Stomach smooth muscle (tissue), 2 donors: ENCODE results near the gene HAND2.

Experiments used
- H3K27ac ChIP-seq: one replicate; pipeline ENCODE4 v1.7.0; 2013; ENCODE audit warnings: mild to moderate bottlenecking, low read length, inconsistent platforms
- H3K27me3 ChIP-seq, 2 donors: one replicate each; pipeline ENCODE4 v1.7.0; 2013; ENCODE audit warnings: low read length in 2 of 2; ENCODE audit not compliant: insufficient read depth in 2 of 2, control insufficient read depth in 1 of 2
- H3K36me3 ChIP-seq, 2 donors: one replicate each; pipeline ENCODE4 v1.7.0; 2013; ENCODE audit warnings: low read length in 2 of 2; ENCODE audit not compliant: control insufficient read depth in 2 of 2, insufficient read depth in 2 of 2
- H3K4me1 ChIP-seq: one replicate; pipeline ENCODE4 v1.7.0; 2013; ENCODE audit warnings: low read length; ENCODE audit not compliant: control insufficient read depth, insufficient read depth
- H3K4me3 ChIP-seq, 2 donors: one replicate each; pipeline ENCODE4 v1.7.0; 2013; ENCODE audit warnings: low read length in 2 of 2
- H3K9ac ChIP-seq, 2 donors: one replicate each; pipeline ENCODE4 v1.7.0; 2013; ENCODE audit warnings: low read length in 2 of 2, mild to moderate bottlenecking in 1 of 2
- H3K9me3 ChIP-seq, 2 donors: one replicate each; pipeline ENCODE4 v1.7.0; 2013; ENCODE audit warnings: low read length in 2 of 2; ENCODE audit not compliant: control insufficient read depth in 2 of 2
- donor health status: healthy.
- donor health status: Pancreatic carcinoma.

HAND2 gene

GRCh38 chr4:173560896-173561295, 30.9 kb upstream of the HAND2 start:
- H3K9ac ChIP-seq = no peak overlapping the region

GRCh38 chr4:173556398-173557131, 26.5 kb upstream of the HAND2 start:
- Histone ChIP-seq H3K9ac (no peak overlapping the region), H3K27me3 (no peaks in the 10 kb centered on the region), H3K4me3 (no peak overlapping the region), H3K9me3 (no peaks in the 10 kb centered on the region), H3K27ac (peak overlapping the region; percentile 53), H3K4me1 (peaks cover 3% of the 10 kb centered on the region), H3K36me3 (no peaks in the 10 kb centered on the region)

More at GRCh38 chr4:173560896-173561295, 30.9 kb upstream of the HAND2 start:
- Histone ChIP-seq H3K4me1 (peaks cover 14% of the 10 kb centered on the region), H3K9me3 (no peaks in the 10 kb centered on the region), H3K27me3 (no peaks in the 10 kb centered on the region), H3K36me3 (no peaks in the 10 kb centered on the region), H3K4me3 (no peak overlapping the region), H3K27ac (no peak overlapping the region)

GRCh38 chr4:173547889-173548288, 17.9 kb upstream of the HAND2 start:
- H3K27me3 ChIP-seq = no peaks in the 10 kb centered on the region
- H3K4me3 ChIP-seq = peak overlapping the region; percentile 5 to 56
- no peaks in the 10 kb centered on the region for H3K9me3 ChIP-seq
- H3K4me1 ChIP-seq = peaks cover 8% of the 10 kb centered on the region
- H3K36me3 ChIP-seq = no peaks in the 10 kb centered on the region
- no peak overlapping the region for H3K27ac ChIP-seq
- H3K9ac ChIP-seq = no peak overlapping the region

GRCh38 chr4:173546776-173547175, 16.7 kb upstream of the HAND2 start:
- Histone ChIP-seq H3K4me1 (peaks cover 8% of the 10 kb centered on the region), H3K27ac (no peak overlapping the region), H3K9me3 (no peaks in the 10 kb centered on the region), H3K27me3 (no peaks in the 10 kb centered on the region), H3K4me3 (no peak overlapping the region), H3K9ac (no peak overlapping the region), H3K36me3 (no peaks in the 10 kb centered on the region)

- no peak overlapping the region for H3K9ac ChIP-seq
- H3K4me3 ChIP-seq = no peak overlapping the region
- no peak overlapping the region for H3K27ac ChIP-seq
- no peaks in the 10 kb centered on the region for H3K27me3 ChIP-seq
- no peaks in the 10 kb centered on the region for H3K9me3 ChIP-seq
- H3K36me3 ChIP-seq = no peaks in the 10 kb centered on the region
- peaks cover 11% of the 10 kb centered on the region for H3K4me1 ChIP-seq
These were observed 15.4 kb upstream of the HAND2 start for GRCh38 chr4:173545440-173545839.

GRCh38 chr4:173543266-173543665, 13.2 kb upstream of the HAND2 start:
- no peaks in the 10 kb centered on the region for H3K36me3 ChIP-seq
- peak overlapping the region; percentile 63 for H3K27ac ChIP-seq
- H3K9me3 ChIP-seq = no peaks in the 10 kb centered on the region
- peak overlapping the region; percentile 9 to 26 for H3K4me3 ChIP-seq
- peaks cover 15% of the 10 kb centered on the region for H3K4me1 ChIP-seq
- no peak overlapping the region for H3K9ac ChIP-seq
- H3K27me3 ChIP-seq = no peaks in the 10 kb centered on the region

GRCh38 chr4:173539986-173540385, 10.0 kb upstream of the HAND2 start:
- Histone ChIP-seq H3K27me3 (no peaks in the 10 kb centered on the region), H3K9ac (peak overlapping the region in 1 of 2 donors; percentile 98), H3K4me3 (peak overlapping the region; percentile 66 to 99), H3K9me3 (no peaks in the 10 kb centered on the region), H3K36me3 (no peaks in the 10 kb centered on the region), H3K4me1 (peaks cover 29% of the 10 kb centered on the region), H3K27ac (peak overlapping the region; percentile 97)

GRCh38 chr4:173538909-173539445, 8.9 kb upstream of the HAND2 start:
- Histone ChIP-seq H3K4me3 (peak overlapping the region; percentile 66 to 99), H3K36me3 (no peaks in the 10 kb centered on the region), H3K4me1 (peaks cover 22% of the 10 kb centered on the region), H3K27ac (peak overlapping the region; percentile 97), H3K9me3 (no peaks in the 10 kb centered on the region), H3K9ac (peak overlapping the region; percentile 86 to 98), H3K27me3 (no peaks in the 10 kb centered on the region)

GRCh38 chr4:173538148-173538908, 8.3 kb upstream of the HAND2 start:
- H3K36me3 ChIP-seq = no peaks in the 10 kb centered on the region
- no peaks in the 10 kb centered on the region for H3K27me3 ChIP-seq
- H3K27ac ChIP-seq = peak overlapping the region; percentile 97
- peak overlapping the region; percentile 86 to 98 for H3K9ac ChIP-seq
- H3K4me3 ChIP-seq = peak overlapping the region; percentile 66 to 99
- H3K4me1 ChIP-seq = peaks cover 24% of the 10 kb centered on the region
- no peaks in the 10 kb centered on the region for H3K9me3 ChIP-seq

- Histone ChIP-seq H3K27me3 (peaks cover 0 to 3% of the 10 kb centered on the region in 2 donors), H3K27ac (peak overlapping the region; percentile 97), H3K9ac (peak overlapping the region; percentile 86 to 98), H3K4me3 (peak overlapping the region; percentile 66 to 99), H3K9me3 (no peaks in the 10 kb centered on the region), H3K36me3 (peaks cover 0 to 2% of the 10 kb centered on the region in 2 donors), H3K4me1 (peaks cover 28% of the 10 kb centered on the region)
These were observed 7.7 kb upstream of the HAND2 start for GRCh38 chr4:173537613-173538147.
